Astrocyte (in vitro differentiated cells and primary cell): Measurements from ENCODE around the gene RHOXF2. TPM values are rescaled to one million over a fixed set of nuclear protein-coding genes. Genes with fewer than 3 reads are reported as not detected.
"Not testable (repeated sequence)": the region's sequence is repeated elsewhere in the genome, so short reads cannot be mapped to it uniquely, and the experiment has no call there.

Experiments used
- DNase-seq: peaks from one replicate; pipeline ENCODE4 v3.0.0-alpha.2; 2010; ENCODE audit warnings: low read depth
- FAIRE-seq: peaks from 2 replicates; lab custom pipeline; 2011; peaks lifted over from hg19 to GRCh38; lab: Jason Lieb, UNC
- H2AFZ ChIP-seq: 2 replicates; pipeline ENCODE4 v1.6.0; 2012; ENCODE audit warnings: low read depth, low read length, inconsistent platforms
- H3K27ac ChIP-seq: 2 replicates; pipeline ENCODE4 v1.5.1; 2011; ENCODE audit warnings: low read depth, low read length, inconsistent platforms
- H3K27me3 ChIP-seq: 2 replicates; pipeline ENCODE4 v1.6.0; 2011; ENCODE audit warnings: low read length, inconsistent platforms; ENCODE audit not compliant: insufficient read depth
- H3K36me3 ChIP-seq: 2 replicates; pipeline ENCODE4 v1.5.1; 2011; ENCODE audit warnings: low read length, inconsistent platforms; ENCODE audit not compliant: insufficient read depth
- H3K4me1 ChIP-seq: 2 replicates; pipeline ENCODE4 v1.5.1; 2011; ENCODE audit warnings: low read length, inconsistent platforms; ENCODE audit not compliant: insufficient read depth
- H3K4me2 ChIP-seq: 2 replicates; pipeline ENCODE4 v1.6.0; 2012; ENCODE audit warnings: low read length, inconsistent platforms
- H3K4me3 ChIP-seq: 2 replicates; pipeline ENCODE4 v1.5.1; 2011; ENCODE audit warnings: low read depth, mild to moderate bottlenecking, low read length, inconsistent platforms; ENCODE audit not compliant: insufficient read depth
- H3K79me2 ChIP-seq: 2 replicates; pipeline ENCODE4 v1.6.0; 2012; ENCODE audit warnings: mild to moderate bottlenecking, low read length, inconsistent platforms; ENCODE audit not compliant: insufficient read depth
- H3K9ac ChIP-seq: 2 replicates; pipeline ENCODE4 v1.6.0; 2012; ENCODE audit warnings: mild to moderate bottlenecking, low read length, inconsistent platforms
- H3K9me3 ChIP-seq: 2 replicates; pipeline ENCODE4 v1.5.1; 2012; ENCODE audit warnings: low read depth, mild to moderate bottlenecking, low read length, inconsistent platforms; ENCODE audit not compliant: insufficient read depth
- H4K20me1 ChIP-seq: 2 replicates; pipeline ENCODE4 v1.6.0; 2012; ENCODE audit warnings: low read length, inconsistent platforms; ENCODE audit not compliant: insufficient read depth
- H3K27ac Mint-ChIP-seq: one replicate; pipeline ENCODE4 v1.8.0; 2021; ENCODE audit warnings: mild to moderate bottlenecking, mixed read lengths; ENCODE audit not compliant: unreplicated experiment
- H3K27me3 Mint-ChIP-seq: one replicate; pipeline ENCODE4 v1.8.0; 2021; ENCODE audit warnings: low read depth, mixed read lengths; ENCODE audit not compliant: unreplicated experiment
- H3K36me3 Mint-ChIP-seq: one replicate; pipeline ENCODE4 v1.8.0; 2021; ENCODE audit warnings: low read depth, mixed read lengths; ENCODE audit not compliant: unreplicated experiment
- H3K4me1 Mint-ChIP-seq: one replicate; pipeline ENCODE4 v1.8.0; 2021; ENCODE audit warnings: low read depth, mixed read lengths; ENCODE audit not compliant: unreplicated experiment
- H3K4me3 Mint-ChIP-seq: one replicate; pipeline ENCODE4 v1.8.0; 2021; ENCODE audit warnings: mild to moderate bottlenecking, moderate library complexity, mixed read lengths; ENCODE audit not compliant: unreplicated experiment
- H3K9me3 Mint-ChIP-seq: one replicate; pipeline ENCODE4 v1.8.0; 2021; ENCODE audit warnings: mild to moderate bottlenecking, mixed read lengths; ENCODE audit not compliant: unreplicated experiment
- CTCF ChIP-seq: IDR thresholded peaks from 2 replicates; pipeline ENCODE4 v1.5.1; 2011; ENCODE audit warnings: low read depth, mild to moderate bottlenecking, inconsistent platforms, low read length, moderate library complexity; ENCODE audit not compliant: insufficient read depth
- EZH2 ChIP-seq: IDR thresholded peaks from 2 replicates; pipeline ENCODE4 v1.6.1; 2012; ENCODE audit warnings: mild to moderate bottlenecking, low read length, inconsistent platforms; ENCODE audit not compliant: insufficient read depth
- total RNA-seq: library from RNA; stranded (reverse); gene quantifications from 2 replicates; pipeline ENCODE4 v1.2.1, GENCODE V29; 2021

The RHOXF2 gene
- total RNA-seq, 1 donor from 2014 or later, result not detected

DNA sequence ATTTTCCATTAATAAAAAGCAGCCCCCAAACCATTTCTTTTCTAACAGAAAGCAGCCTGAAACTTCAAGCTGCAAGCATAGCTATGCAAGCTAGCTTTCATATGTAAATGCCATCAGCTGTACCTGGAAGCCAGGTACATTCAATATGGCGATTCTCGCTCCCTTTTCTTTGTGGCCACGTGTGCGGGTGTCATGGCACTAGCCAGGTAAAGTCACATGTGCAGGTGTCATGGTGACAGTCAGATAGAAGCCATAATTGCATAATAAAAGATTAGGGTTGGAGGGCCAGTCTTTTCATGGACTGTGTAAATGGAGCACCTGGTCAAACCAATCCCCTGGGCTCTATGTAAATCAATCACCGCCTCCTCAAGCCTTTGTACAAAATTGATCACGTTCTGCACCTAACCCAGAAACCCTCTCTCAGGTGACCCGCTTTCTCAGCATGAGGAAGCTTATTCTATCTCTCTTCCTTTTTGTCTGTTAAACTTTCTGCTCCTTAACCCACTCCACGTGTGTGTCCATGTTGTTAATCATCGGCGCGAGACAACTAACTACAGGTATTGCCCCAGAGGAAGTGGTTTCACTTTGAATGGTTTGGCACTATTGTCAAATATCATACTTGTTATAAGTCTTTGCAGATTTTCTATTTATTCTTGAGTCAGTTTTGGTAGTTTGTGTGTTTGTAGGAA lies 18.0 kb upstream of the RHOXF2 start:
- H3K9me3 ChIP-seq, result no peaks in the 10 kb centered on the region
- no peaks in the 10 kb centered on the region for H3K79me2 ChIP-seq
- H3K4me3 ChIP-seq, result no peak overlapping the region
- H4K20me1 ChIP-seq, result no peaks in the 10 kb centered on the region
- no peaks in the 10 kb centered on the region for H3K27me3 ChIP-seq
- H3K4me2 ChIP-seq, result no peak overlapping the region
- no peak for TF ChIP-seq EZH2
- no peak for TF ChIP-seq CTCF
- Mint-ChIP-seq H3K4me1 (peaks cover 2% of the 10 kb centered on the region), H3K27me3 (no peaks in the 10 kb centered on the region), H3K36me3 (no peaks in the 10 kb centered on the region), H3K27ac (no peak overlapping the region), H3K9me3 (no peaks in the 10 kb centered on the region), H3K4me3 (no peak overlapping the region)
- FAIRE-seq (peak; percentile 54), DNase-seq (no peak)
- no peaks in the 10 kb centered on the region for H3K4me1 ChIP-seq
- H3K36me3 ChIP-seq, result no peaks in the 10 kb centered on the region
- no peak overlapping the region for H3K27ac ChIP-seq
- H3K9ac ChIP-seq, result no peak overlapping the region
- no peak overlapping the region for H2AFZ ChIP-seq

- Mint-ChIP-seq H3K4me3 (no peak overlapping the region), H3K27ac (no peak overlapping the region), H3K9me3 (peaks cover 4% of the 10 kb centered on the region), H3K27me3 (no peaks in the 10 kb centered on the region), H3K36me3 (no peaks in the 10 kb centered on the region), H3K4me1 (peaks cover 2% of the 10 kb centered on the region)
- H3K79me2 ChIP-seq, result no peaks in the 10 kb centered on the region
- H3K27me3 ChIP-seq, result no peaks in the 10 kb centered on the region
- no peak overlapping the region for H3K9ac ChIP-seq
- no peaks in the 10 kb centered on the region for H3K4me1 ChIP-seq
- TF ChIP-seq EZH2 (no peak), CTCF (no peak)
- no peak overlapping the region for H3K4me2 ChIP-seq
- no peak overlapping the region for H3K27ac ChIP-seq
- no peak overlapping the region for H2AFZ ChIP-seq
- H4K20me1 ChIP-seq, result no peaks in the 10 kb centered on the region
- H3K36me3 ChIP-seq, result no peaks in the 10 kb centered on the region
- H3K4me3 ChIP-seq, result no peak overlapping the region
- FAIRE-seq (no peak), DNase-seq (no peak)
- H3K9me3 ChIP-seq, result no peaks in the 10 kb centered on the region
Observed at GRCh38 chrX:120144178-120144844, 14.1 kb upstream of the RHOXF2 start.

DNA sequence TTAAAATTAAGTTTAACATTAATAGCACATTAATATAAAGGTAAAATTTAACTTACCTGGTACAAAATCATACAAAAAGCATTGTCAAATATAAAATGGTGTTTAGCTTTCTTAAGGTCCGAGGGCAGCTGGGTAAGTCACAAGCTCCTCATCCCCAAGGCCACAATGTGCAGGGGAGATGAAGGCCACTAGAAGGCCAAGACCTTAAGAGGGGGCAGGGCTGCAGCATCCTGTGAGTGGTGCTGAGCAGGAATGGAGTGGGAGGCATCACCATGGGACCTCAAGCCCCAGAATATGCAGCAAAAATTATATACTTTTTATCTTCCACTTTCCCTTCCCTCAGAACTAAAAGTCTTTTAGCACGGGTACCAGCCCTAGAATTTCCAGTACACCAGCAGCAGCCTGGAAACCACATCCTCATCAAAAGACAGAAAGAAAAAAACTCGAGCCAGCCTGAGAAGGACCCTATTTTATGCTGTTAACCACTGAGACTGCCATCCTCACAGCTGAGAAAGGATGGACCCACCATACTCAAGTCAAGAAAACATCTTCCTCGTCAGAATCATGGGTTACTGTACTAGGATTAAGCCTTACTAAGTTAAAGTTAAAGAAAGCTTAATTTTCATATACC lies 13.0 kb upstream of the RHOXF2 start:
- H3K4me3 Mint-ChIP-seq, result no peak overlapping the region
- Histone ChIP-seq H3K9me3 (no peaks in the 10 kb centered on the region), H3K4me3 (no peak overlapping the region), H4K20me1 (no peaks in the 10 kb centered on the region), H3K4me2 (no peak overlapping the region), H3K4me1 (no peaks in the 10 kb centered on the region), H3K9ac (no peak overlapping the region), H3K27me3 (no peaks in the 10 kb centered on the region), H3K27ac (no peak overlapping the region), H3K79me2 (no peaks in the 10 kb centered on the region), H3K36me3 (no peaks in the 10 kb centered on the region), H2AFZ (no peak overlapping the region)
- peaks cover 4% of the 10 kb centered on the region for H3K9me3 Mint-ChIP-seq
- no peak overlapping the region for H3K27ac Mint-ChIP-seq
- peaks cover 2% of the 10 kb centered on the region for H3K4me1 Mint-ChIP-seq
- no peak for FAIRE-seq
- no peaks in the 10 kb centered on the region for H3K36me3 Mint-ChIP-seq
- TF ChIP-seq CTCF (no peak), EZH2 (no peak)
- DNase-seq, result no peak
- H3K27me3 Mint-ChIP-seq, result no peaks in the 10 kb centered on the region

DNA sequence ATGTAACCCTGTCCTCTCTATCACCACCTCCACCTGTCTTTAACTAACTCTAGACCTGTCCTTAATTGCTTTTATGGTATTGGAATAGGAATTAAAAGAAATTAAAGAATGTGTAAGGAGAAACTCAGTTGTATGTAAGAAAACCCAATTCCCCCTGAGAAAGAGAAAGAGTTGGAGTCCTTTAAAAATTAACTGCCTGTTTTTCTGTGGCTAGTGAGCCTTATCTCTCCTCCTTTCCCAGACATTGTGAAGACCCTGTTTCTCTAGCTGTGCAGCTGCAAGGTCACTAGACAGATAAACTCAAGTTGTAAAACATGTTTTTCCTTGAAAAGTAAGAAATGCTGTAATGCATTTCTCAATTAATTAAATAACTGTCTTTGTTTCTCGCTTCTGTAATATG lies 12.1 kb upstream of the RHOXF2 start:
- H3K4me1 ChIP-seq, H3K27me3 ChIP-seq, H3K36me3 ChIP-seq, H3K9ac ChIP-seq, H4K20me1 ChIP-seq, H2AFZ ChIP-seq, H3K9me3 Mint-ChIP-seq, FAIRE-seq, DNase-seq, H3K79me2 ChIP-seq, H3K4me2 ChIP-seq, H3K4me1 Mint-ChIP-seq, H3K27me3 Mint-ChIP-seq, H3K9me3 ChIP-seq, H3K27ac ChIP-seq, H3K4me3 Mint-ChIP-seq, H3K27ac Mint-ChIP-seq, H3K36me3 Mint-ChIP-seq, H3K4me3 ChIP-seq: not testable (repeated sequence)
